HG03280 (cell line): ENCODE measurements around the gene COL6A5.

ENCODE experiments used
- ATAC-seq: cut with Tn5 transposase; IDR thresholded peaks from one replicate; pipeline ENCODE4 v1.9.1; 2021; ENCODE audit warnings: mild to moderate bottlenecking, moderate library complexity; ENCODE audit not compliant: unreplicated experiment

COL6A5 gene

DNA sequence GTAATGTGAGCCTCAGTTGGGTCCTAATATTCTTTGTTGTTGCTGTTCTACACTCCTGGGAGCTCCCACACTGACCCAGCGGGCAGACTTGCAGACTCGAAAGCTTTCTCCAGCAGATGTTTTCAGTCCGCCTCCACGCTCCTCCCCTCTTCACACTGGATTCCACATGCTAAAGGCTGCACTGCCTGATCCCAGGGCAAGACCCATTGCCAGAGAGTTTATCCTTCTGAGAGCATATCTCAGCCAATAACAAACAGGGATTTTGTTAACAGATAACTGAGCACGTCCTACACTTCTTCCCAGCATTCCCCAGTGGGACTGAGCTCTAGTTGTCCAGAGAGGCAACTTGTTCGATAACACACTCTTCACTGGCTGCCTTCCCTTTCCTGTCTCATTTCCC, 163.5 kb downstream of the COL6A5 start:
- ATAC-seq, result no peak

DNA sequence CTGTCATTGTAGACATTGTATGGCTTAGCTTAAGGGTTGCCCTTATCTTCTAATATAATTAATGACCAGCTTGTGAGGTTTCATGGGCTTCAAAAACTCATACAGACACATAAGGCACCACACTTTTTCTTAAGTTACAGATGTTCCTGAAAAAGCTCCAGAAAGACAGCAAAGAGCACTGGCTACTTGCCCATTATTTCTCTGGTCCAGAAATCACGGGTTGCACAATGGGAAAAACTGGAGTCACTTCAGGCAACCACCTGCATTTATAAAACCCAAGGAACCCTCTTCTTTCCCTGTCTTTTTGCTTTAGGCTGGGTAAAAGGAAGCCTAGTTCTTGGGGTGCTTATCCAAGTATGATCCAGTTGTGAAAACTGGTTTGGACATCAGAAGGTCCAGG, 169.2 kb downstream of the COL6A5 start:
- no peak for ATAC-seq

DNA sequence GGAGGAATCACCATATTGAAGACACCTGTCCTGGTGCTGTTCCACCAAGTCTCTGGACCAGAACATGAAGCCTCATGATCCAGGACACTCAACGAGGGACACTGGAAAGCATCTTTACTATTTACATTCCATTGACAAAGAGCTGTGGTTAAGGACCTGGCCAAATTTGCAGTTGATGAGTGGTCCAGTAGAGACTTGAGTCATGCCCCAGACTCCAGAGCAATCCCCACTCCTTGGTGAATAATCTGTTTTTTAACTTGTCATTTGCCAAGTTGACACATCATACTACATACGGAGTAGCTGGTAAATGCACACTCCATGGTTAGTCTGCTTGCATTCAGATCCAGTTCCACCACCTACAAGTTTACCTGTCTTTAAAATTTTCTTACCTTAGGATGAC, 170.3 kb downstream of the COL6A5 start:
- no peak for ATAC-seq

DNA sequence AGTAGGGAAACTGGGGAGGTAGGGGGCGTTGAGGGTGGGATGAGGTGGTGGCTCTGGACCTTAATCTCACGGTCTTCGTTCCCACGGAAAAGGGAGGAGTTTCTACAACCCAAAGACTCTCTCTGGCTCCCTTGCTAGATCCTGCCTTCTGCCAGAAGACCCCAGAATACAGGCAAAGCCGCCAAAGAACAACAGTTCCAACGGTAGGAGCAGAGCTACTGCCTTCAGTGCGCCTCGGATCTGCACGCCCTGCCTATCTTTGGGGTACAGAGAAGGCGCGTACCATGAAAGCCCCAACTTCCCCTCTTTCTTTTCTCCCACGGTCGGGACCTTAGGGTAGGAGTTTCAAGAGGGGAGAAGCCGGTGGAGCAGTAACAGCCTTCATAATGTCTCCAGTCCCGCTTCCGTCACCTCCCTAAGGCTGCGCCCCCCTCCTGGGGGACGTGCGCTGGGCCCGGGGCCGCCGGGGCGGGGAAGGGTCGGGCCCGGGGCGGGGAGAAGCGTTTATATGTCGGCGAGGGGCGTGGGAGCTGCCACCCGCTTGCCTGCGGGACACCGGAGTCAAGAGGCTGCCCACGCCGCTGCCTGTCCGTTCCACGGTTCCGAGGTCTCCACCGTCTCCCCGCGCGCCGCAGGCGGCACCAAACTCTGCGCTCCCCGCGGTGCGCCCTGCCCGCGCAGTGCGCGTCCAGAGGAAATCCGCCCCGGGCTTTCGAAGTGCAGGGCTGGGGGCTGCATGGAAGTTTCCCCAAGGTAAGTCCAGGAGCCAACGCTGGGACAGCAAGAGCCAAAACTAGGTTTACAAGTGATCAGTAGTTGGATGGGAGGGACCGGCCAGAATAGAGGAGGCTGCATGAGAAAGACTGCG, 171.4 kb downstream of the COL6A5 start, which contains the start of gene COL6A6:
TSS of gene COL6A6 (plus strand) at position 533 of the 868 bp plus-strand sequence. CDS start 43,188 bp downstream, outside the sequence.
- no peak for ATAC-seq

DNA sequence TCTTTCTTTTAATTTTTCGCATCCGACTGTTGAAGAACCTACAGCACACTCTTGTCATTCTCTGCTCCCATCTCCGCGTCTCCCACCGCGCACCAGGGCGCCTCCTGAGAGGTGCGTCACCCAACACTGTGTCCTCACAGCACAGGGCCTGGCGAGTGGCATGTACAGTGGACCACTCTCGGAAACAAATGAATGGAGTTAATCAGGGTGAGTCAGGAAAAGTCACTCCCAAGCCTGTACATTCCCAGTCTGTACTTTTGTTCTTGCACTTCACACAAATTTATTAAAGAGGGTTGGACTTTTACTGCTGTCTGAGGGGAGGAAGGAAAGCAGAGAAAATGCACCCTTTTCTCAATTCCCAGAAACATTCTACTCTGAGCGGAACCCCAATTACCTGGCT, 172.1 kb downstream of the COL6A5 start:
- no peak for ATAC-seq

- no peak for ATAC-seq
Observed at GRCh38 chr3:130519754-130520153, 174.3 kb downstream of the COL6A5 start.

- no peak for ATAC-seq
Observed at GRCh38 chr3:130522399-130522798, 176.9 kb downstream of the COL6A5 start.

GRCh38 chr3:130527426-130527825, 182.0 kb downstream of the COL6A5 start:
- ATAC-seq, result no peak

DNA sequence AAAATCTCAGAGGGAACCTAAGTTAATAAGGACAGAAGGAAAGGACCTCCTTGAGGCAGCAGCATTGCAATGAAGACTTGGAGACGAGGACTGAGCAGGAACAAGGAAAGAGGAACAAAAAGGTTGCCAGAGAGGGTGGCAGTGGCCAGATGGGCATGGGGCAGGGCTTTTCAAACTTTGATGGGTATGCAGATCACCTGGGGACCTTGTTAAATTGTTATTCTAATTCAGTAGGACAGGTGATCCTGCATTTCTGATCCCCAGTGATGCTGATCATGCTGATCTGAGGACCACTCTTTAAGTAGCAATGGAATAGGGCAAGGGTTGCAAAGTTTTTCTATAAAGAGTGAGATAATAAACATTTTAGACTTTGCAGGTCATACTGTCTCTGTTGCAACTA, 182.6 kb downstream of the COL6A5 start:
- ATAC-seq, result no peak

- no peak for ATAC-seq
Observed at GRCh38 chr3:130529486-130530215, 184.2 kb downstream of the COL6A5 start.

- no peak for ATAC-seq
Observed at GRCh38 chr3:130533247-130533646, 187.8 kb downstream of the COL6A5 start.
